Heart right ventricle (tissue), 16 donors: ENCODE measurements around the gene MCOLN3. TPM values are rescaled to one million over a fixed set of nuclear protein-coding genes. Genes with fewer than 3 reads are reported as not detected.

ENCODE experiments used
- ATAC-seq, 8 donors: fragments of 200-7000 bp; cut with Tn5 transposase; one replicate each; pipeline ENCODE4 v1.9.1; 2020; ENCODE audit warnings: mild to moderate bottlenecking in 8 of 8, moderate library complexity in 8 of 8, moderate number of reproducible peaks in 1 of 8
- DNase-seq, 2 donors: peaks; one replicate each; pipeline ENCODE4 v3.0.0-alpha.2; 2020
- H3K27ac ChIP-seq, 10 donors: fragments of 200-600 bp; sonication (generic) in 2 of 10; one replicate each; pipeline versions ENCODE4 v1.5.0 to v1.8.0; 2020 to 2022; ENCODE audit warnings: mild to moderate bottlenecking in 3 of 10
- H3K27me3 ChIP-seq, 7 donors: fragments of 200-600 bp; one replicate each; pipeline ENCODE4 v1.8.0; 2021 to 2022; ENCODE audit warnings: mild to moderate bottlenecking in 2 of 7
- H3K36me3 ChIP-seq, 9 donors: fragments of 200-600 bp; sonication (generic) in 1 of 9; one replicate each; pipeline versions ENCODE4 v1.5.0 to v1.8.0; 2020 to 2022; ENCODE audit warnings: mild to moderate bottlenecking in 2 of 9
- H3K4me1 ChIP-seq, 9 donors: fragments of 200-600 bp; sonication (generic) in 1 of 9; one replicate each; pipeline versions ENCODE4 v1.5.0 to v1.8.0; 2020 to 2022; ENCODE audit warnings: mild to moderate bottlenecking in 4 of 9
- H3K4me3 ChIP-seq, 10 donors: fragments of 200-600 bp; sonication (generic) in 2 of 10; one replicate each; pipeline versions ENCODE4 v1.5.0 to v1.8.0; 2020 to 2022; ENCODE audit warnings: mild to moderate bottlenecking in 7 of 10, moderate library complexity in 2 of 10
- H3K9me3 ChIP-seq, 11 donors: fragments of 200-600 bp in 10 of 11; sonication (generic) in 2 of 11; one replicate each; pipeline versions ENCODE4 v1.5.0 to v1.8.0; 2013 to 2022; ENCODE audit warnings: mild to moderate bottlenecking in 2 of 11, control low read depth in 1 of 11, moderate library complexity in 1 of 11
- CTCF ChIP-seq, 9 donors: fragments of 200-600 bp; sonication (generic) in 2 of 9; IDR thresholded peaks; one replicate each; pipeline versions ENCODE4 v1.5.0 to v1.8.0; 2021 to 2022; ENCODE audit warnings: antibody characterized with exemption in 9 of 9, mild to moderate bottlenecking in 5 of 9, moderate library complexity in 1 of 9
- WGBS, 2 donors: extraction: QIAGEN DNeasy Blood & Tissue Kit; methylation state at CpG; one replicate each; pipeline ENCODE4 v1.1.7; 2013; ENCODE audit warnings: inconsistent platforms in 1 of 2; 5-methylcytosine and 5-hydroxymethylcytosine counted together
- intact Hi-C, 10 donors: fragments of 100-400 bp; cut with DNase I; formaldehyde crosslinking; loops; one replicate each; pipeline versions ENCODE4 v1.11.1 to v1.14.2; 2022
- polyA plus RNA-seq, 2 donors: library from polyadenylated mRNA; stranded (reverse); fragments of 200-250 nt; gene quantifications; one replicate each; pipeline ENCODE4 v1.2.3, GENCODE V29; 2013
- total RNA-seq, 10 donors: library from RNA; stranded (reverse); fragmentation: NEBNext Ultra II Directional in 3 of 10; extraction: Animal tissue kit (Norgen Biotek cat#: 25700) in 3 of 10; gene quantifications; one replicate each; pipeline versions ENCODE4 v1.2.1 to v1.2.4, GENCODE V29; 2021 to 2023
- donor health status: Arrhythmogenic right ventricular cardiomyopathy.
- donor health status: ischemic (EF 13 %, LVEDD 7.1; RV severe dilation, severe dysfunction).
- donor health status: healthy with polysubstance abuse.
- donor health status: DM: no; HTN: yes; CAD: no.
- donor health status: DM: no; HTN: no; CAD: no.
- donor health status: ischemic (EF 25% LVEDD 6.9; RV normal size, moderate dysfunction).
- donor health status: ischemic (EF 25% LVEDD 5.7; RV mildly dilated, moderate dysfunction).
- donor health status: healthy.
- donor health status: DM: yes; HTN: yes; CAD: no.
- donor health status: Ischemic cardiomyopathy.
- donor health status: ischemic (EF 35%, LVEDD 5.7; RV mildly dilated, moderate dysfunction).
- donor health status: nonischemic (EF 11% LVEDD 7.7; RV severe dilation, severe dysfunction).
- donor health status: DM: yes; HTN: yes; CAD: no.
- donor health status: PGD.
- donor health status: ischemic (EF 29% LVEDD 5.4; RV normal size, mild dysfunction).
- donor health status: nonischemic (EF 23%, LVEDD 6.1; RV moderate dilation, normal function).

Gene MCOLN3
- total and polyA plus RNA-seq, 12 donors = 0.13 to 2.7 (median 0.28) TPM; not detected in 1

DNA sequence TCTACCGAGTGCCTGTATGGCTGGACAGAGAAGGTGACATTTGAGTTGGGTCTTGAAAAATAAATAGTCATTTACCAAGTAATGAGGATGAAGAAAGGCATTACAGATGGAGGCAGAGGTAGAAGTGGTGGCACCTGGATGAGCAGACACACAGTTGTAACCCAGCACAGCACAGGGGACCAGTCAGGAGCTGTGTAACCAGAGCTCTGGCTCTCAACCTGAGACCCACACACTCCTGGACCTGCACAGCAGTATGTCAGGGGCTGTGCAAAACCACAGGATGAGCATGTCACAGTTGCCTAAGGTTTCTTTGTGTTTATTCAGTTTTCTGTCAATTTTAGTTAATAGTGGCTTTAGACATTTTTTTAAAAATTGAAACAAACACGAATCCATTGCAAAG is 11.3 kb upstream of the MCOLN3 start:
- DNase-seq = no peak
- H3K27ac ChIP-seq = no peak overlapping the region
- TF ChIP-seq CTCF (IDR thresholded peaks at IDR 0.05) = no peak
- WGBS, 2 donors = 85 to 92% methylated on average over 2 of the region's 2 CpGs
- H3K36me3 ChIP-seq = no peaks in the 10 kb centered on the region
- H3K4me3 ChIP-seq = no peak overlapping the region
- H3K4me1 ChIP-seq = peaks cover 0 to 17% (median 0%) of the 10 kb centered on the region in 9 donors
- H3K9me3 ChIP-seq = no peaks in the 10 kb centered on the region
- intact Hi-C loops = no loop called here
- H3K27me3 ChIP-seq = no peaks in the 10 kb centered on the region
- ATAC-seq = no peak

DNA sequence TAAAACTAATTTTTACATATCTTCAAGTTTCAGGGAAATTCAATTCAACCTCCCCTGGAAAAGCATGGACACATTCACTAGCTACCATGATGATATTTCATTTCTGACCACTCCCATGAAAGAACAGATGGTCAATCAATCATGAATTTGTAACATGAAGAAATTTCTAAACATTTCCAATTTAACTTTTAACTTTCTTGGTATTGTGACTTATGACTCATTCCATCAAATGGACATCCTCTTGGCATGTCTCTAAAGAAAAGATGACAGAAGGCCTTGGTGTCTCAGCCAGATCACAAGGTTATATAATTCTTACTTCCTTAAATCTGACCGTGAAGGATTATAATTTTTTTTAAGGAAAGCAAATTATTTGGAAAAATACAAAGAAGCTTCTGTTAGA is 10.5 kb upstream of the MCOLN3 start:
- intact Hi-C loops = no loop called here
- Histone ChIP-seq H3K27ac (no peak overlapping the region), H3K36me3 (no peaks in the 10 kb centered on the region), H3K4me3 (no peak overlapping the region), H3K4me1 (peaks cover 0 to 17% (median 0%) of the 10 kb centered on the region in 9 donors), H3K27me3 (no peaks in the 10 kb centered on the region), H3K9me3 (no peaks in the 10 kb centered on the region)
- no peak for TF ChIP-seq CTCF (IDR thresholded peaks at IDR 0.05)
- no peak for ATAC-seq
- DNase-seq = no peak
- WGBS, 2 donors = 42 to 63% methylated on average over 1 of the region's 1 CpG

GRCh38 chr1:85058311-85058710 is 10.0 kb upstream of the MCOLN3 start:
- DNase-seq (no peak), ATAC-seq (no peak)
- H3K4me1 ChIP-seq = peaks cover 0 to 17% (median 0%) of the 10 kb centered on the region in 9 donors
- TF ChIP-seq CTCF (IDR thresholded peaks at IDR 0.05) = no peak
- intact Hi-C loops = no loop called here
- H3K4me3 ChIP-seq = no peak overlapping the region
- no peaks in the 10 kb centered on the region for H3K36me3 ChIP-seq
- no peaks in the 10 kb centered on the region for H3K9me3 ChIP-seq
- no peak overlapping the region for H3K27ac ChIP-seq
- 64 to 66% methylated on average over 1 of the region's 1 CpG for WGBS, 2 donors
- H3K27me3 ChIP-seq = peaks cover 0 to 3% (median 0%) of the 10 kb centered on the region in 7 donors

DNA sequence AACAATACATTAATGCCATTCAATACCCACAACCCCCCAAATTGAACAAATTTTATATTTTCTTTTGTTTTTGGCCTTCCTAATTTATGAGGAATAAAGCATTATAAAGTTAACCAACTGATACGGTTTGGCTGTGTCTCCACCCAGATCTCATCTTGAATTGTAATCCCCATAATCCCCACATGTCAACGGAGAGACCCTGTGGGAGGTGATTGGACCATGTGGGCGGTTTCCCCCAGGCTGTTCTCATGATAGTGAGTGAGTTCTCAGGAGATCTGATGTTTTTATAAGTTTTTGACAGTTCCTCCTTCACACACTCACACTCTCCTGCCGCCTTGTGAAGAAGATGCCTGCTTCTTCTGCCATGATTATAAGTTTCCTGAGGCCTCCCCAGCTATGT is 6.4 kb upstream of the MCOLN3 start:
- 51 to 53% methylated on average over 4 of the region's 4 CpGs for WGBS, 2 donors
- no peak for TF ChIP-seq CTCF (IDR thresholded peaks at IDR 0.05)
- peaks cover 0 to 34% (median 17%) of the 10 kb centered on the region in 7 donors for H3K27me3 ChIP-seq
- intact Hi-C loops = no loop called here
- ATAC-seq (no peak), DNase-seq (no peak)
- no peak overlapping the region for H3K27ac ChIP-seq
- no peaks in the 10 kb centered on the region for H3K36me3 ChIP-seq
- H3K9me3 ChIP-seq = no peaks in the 10 kb centered on the region
- no peaks in the 10 kb centered on the region for H3K4me1 ChIP-seq
- no peak overlapping the region for H3K4me3 ChIP-seq
